Activated T-helper 17 cell treated with anti-CD3 and anti-CD28 coated beads, Interleukin-2, amount 50 U/mL, for 72 hours (primary cell): ENCODE results near the gene SREBF1. TPM values are rescaled to one million over a fixed set of nuclear protein-coding genes. Genes with fewer than 3 reads are reported as not detected.

Source experiments
- ATAC-seq: fragments of 150-1000 bp; cut with Tn5 transposase; replicated peaks from 2 replicates; pipeline ENCODE4 v1.10.0; 2021; ENCODE audit warnings: mild to moderate bottlenecking, moderate library complexity
- H3K27ac Mint-ChIP-seq: one replicate; pipeline ENCODE4 v1.8.0; 2022; ENCODE audit warnings: mixed read lengths
- H3K27me3 Mint-ChIP-seq: one replicate; pipeline ENCODE4 v1.8.0; 2022; ENCODE audit warnings: mixed read lengths
- H3K36me3 Mint-ChIP-seq: one replicate; pipeline ENCODE4 v1.8.0; 2022; ENCODE audit warnings: low read depth, mild to moderate bottlenecking, mixed read lengths
- H3K4me1 Mint-ChIP-seq: one replicate; pipeline ENCODE4 v1.8.0; 2022; ENCODE audit warnings: mixed read lengths
- H3K4me3 Mint-ChIP-seq: one replicate; pipeline ENCODE4 v1.8.0; 2022; ENCODE audit warnings: mild to moderate bottlenecking, mixed read lengths
- H3K9me3 Mint-ChIP-seq: one replicate; pipeline ENCODE4 v1.8.0; 2022; ENCODE audit warnings: mixed read lengths
- total RNA-seq, 2 donors: library from RNA; stranded (reverse); gene quantifications; one replicate each; pipeline ENCODE4 v1.2.3, GENCODE V29; 2022

The SREBF1 gene
- total RNA-seq, 2 donors from 2014 or later, result 65.5 to 74.1 TPM

- H3K36me3 Mint-ChIP-seq, result peaks cover 11% of the 10 kb centered on the region
- ATAC-seq, result peak; percentile 80
- no peaks in the 10 kb centered on the region for H3K27me3 Mint-ChIP-seq
Observed at GRCh38 chr17:17839791-17840707, 3.3 kb upstream of the SREBF1 start.

GRCh38 chr17:17837966-17838962, 1.5 kb upstream of the SREBF1 start:
- Mint-ChIP-seq H3K36me3 (peaks cover 28% of the 10 kb centered on the region), H3K27me3 (no peaks in the 10 kb centered on the region), H3K4me1 (peaks cover 27% of the 10 kb centered on the region), H3K4me3 (peak overlapping the region; percentile 91), H3K9me3 (no peaks in the 10 kb centered on the region), H3K27ac (no peak overlapping the region)
- no peak for ATAC-seq

More at GRCh38 chr17:17839791-17840707, 3.3 kb upstream of the SREBF1 start:
- H3K4me3 Mint-ChIP-seq, result peak overlapping the region; percentile 91
- peak overlapping the region; percentile 15 for H3K27ac Mint-ChIP-seq
- no peaks in the 10 kb centered on the region for H3K9me3 Mint-ChIP-seq
- H3K4me1 Mint-ChIP-seq, result peaks cover 20% of the 10 kb centered on the region

GRCh38 chr17:17837380-17837821, 615 bp upstream of the SREBF1 start:
- H3K36me3 Mint-ChIP-seq, result peaks cover 31% of the 10 kb centered on the region
- H3K9me3 Mint-ChIP-seq, result no peaks in the 10 kb centered on the region
- peak overlapping the region; percentile 91 for H3K4me3 Mint-ChIP-seq
- peaks cover 23% of the 10 kb centered on the region for H3K4me1 Mint-ChIP-seq
- H3K27ac Mint-ChIP-seq, result peak overlapping the region; percentile 96
- ATAC-seq, result no peak
- H3K27me3 Mint-ChIP-seq, result no peaks in the 10 kb centered on the region

GRCh38 chr17:17836250-17836817, 452 bp downstream of the SREBF1 start:
- Mint-ChIP-seq H3K9me3 (no peaks in the 10 kb centered on the region), H3K36me3 (peaks cover 36% of the 10 kb centered on the region), H3K4me1 (peaks cover 27% of the 10 kb centered on the region), H3K4me3 (peak overlapping the region; percentile 91), H3K27me3 (no peaks in the 10 kb centered on the region), H3K27ac (peak overlapping the region; percentile 96)
- ATAC-seq, result peak; percentile 78

- ATAC-seq, result no peak
- Mint-ChIP-seq H3K36me3 (peaks cover 36% of the 10 kb centered on the region), H3K27me3 (no peaks in the 10 kb centered on the region), H3K4me1 (peaks cover 21% of the 10 kb centered on the region), H3K4me3 (peak overlapping the region; percentile 91), H3K9me3 (no peaks in the 10 kb centered on the region), H3K27ac (peak overlapping the region; percentile 85)
Observed at GRCh38 chr17:17835415-17836249, 1.2 kb downstream of the SREBF1 start.

GRCh38 chr17:17834974-17835373, 1.8 kb downstream of the SREBF1 start:
- peak overlapping the region; percentile 85 for H3K27ac Mint-ChIP-seq
- H3K9me3 Mint-ChIP-seq, result no peaks in the 10 kb centered on the region
- no peaks in the 10 kb centered on the region for H3K27me3 Mint-ChIP-seq
- peaks cover 21% of the 10 kb centered on the region for H3K4me1 Mint-ChIP-seq
- no peak for ATAC-seq
- peak overlapping the region; percentile 91 for H3K4me3 Mint-ChIP-seq
- peaks cover 36% of the 10 kb centered on the region for H3K36me3 Mint-ChIP-seq

GRCh38 chr17:17833658-17834357, 3.0 kb downstream of the SREBF1 start:
- peaks cover 21% of the 10 kb centered on the region for H3K4me1 Mint-ChIP-seq
- H3K27me3 Mint-ChIP-seq, result no peaks in the 10 kb centered on the region
- peak overlapping the region; percentile 91 for H3K4me3 Mint-ChIP-seq
- H3K9me3 Mint-ChIP-seq, result no peaks in the 10 kb centered on the region
- peaks cover 36% of the 10 kb centered on the region for H3K36me3 Mint-ChIP-seq
- H3K27ac Mint-ChIP-seq, result peak overlapping the region; percentile 85
- peak; percentile 0 for ATAC-seq

GRCh38 chr17:17832032-17832363, 4.8 kb downstream of the SREBF1 start:
- peaks cover 17% of the 10 kb centered on the region for H3K4me1 Mint-ChIP-seq
- no peaks in the 10 kb centered on the region for H3K9me3 Mint-ChIP-seq
- H3K27me3 Mint-ChIP-seq, result no peaks in the 10 kb centered on the region
- no peak for ATAC-seq
- H3K27ac Mint-ChIP-seq, result no peak overlapping the region
- H3K4me3 Mint-ChIP-seq, result no peak overlapping the region
- H3K36me3 Mint-ChIP-seq, result peaks cover 36% of the 10 kb centered on the region

GRCh38 chr17:17831208-17832031, 5.4 kb downstream of the SREBF1 start:
- Mint-ChIP-seq H3K27ac (no peak overlapping the region), H3K36me3 (peaks cover 36% of the 10 kb centered on the region)
- no peak for ATAC-seq

GRCh38 chr17:17830740-17831207, 6.0 kb downstream of the SREBF1 start:
- peaks cover 30% of the 10 kb centered on the region for H3K4me1 Mint-ChIP-seq
- no peak overlapping the region for H3K4me3 Mint-ChIP-seq
- H3K27me3 Mint-ChIP-seq, result no peaks in the 10 kb centered on the region
- H3K9me3 Mint-ChIP-seq, result no peaks in the 10 kb centered on the region
- peaks cover 32% of the 10 kb centered on the region for H3K36me3 Mint-ChIP-seq
- ATAC-seq, result no peak
- no peak overlapping the region for H3K27ac Mint-ChIP-seq

More at GRCh38 chr17:17831208-17832031, 5.4 kb downstream of the SREBF1 start:
- Mint-ChIP-seq H3K4me3 (no peak overlapping the region), H3K27me3 (no peaks in the 10 kb centered on the region), H3K9me3 (no peaks in the 10 kb centered on the region), H3K4me1 (peaks cover 23% of the 10 kb centered on the region)

- H3K36me3 Mint-ChIP-seq, result peaks cover 27% of the 10 kb centered on the region
- H3K27ac Mint-ChIP-seq, result no peak overlapping the region
- no peak overlapping the region for H3K4me3 Mint-ChIP-seq
Observed at GRCh38 chr17:17830269-17830567, 6.6 kb downstream of the SREBF1 start.

GRCh38 chr17:17827826-17828621, 8.8 kb downstream of the SREBF1 start:
- Mint-ChIP-seq H3K27ac (no peak overlapping the region), H3K9me3 (no peaks in the 10 kb centered on the region), H3K4me3 (no peak overlapping the region), H3K36me3 (peaks cover 8% of the 10 kb centered on the region), H3K27me3 (no peaks in the 10 kb centered on the region), H3K4me1 (peaks cover 37% of the 10 kb centered on the region)
- ATAC-seq, result no peak

More at GRCh38 chr17:17830269-17830567, 6.6 kb downstream of the SREBF1 start:
- Mint-ChIP-seq H3K4me1 (peaks cover 31% of the 10 kb centered on the region), H3K27me3 (no peaks in the 10 kb centered on the region), H3K9me3 (no peaks in the 10 kb centered on the region)
- no peak for ATAC-seq
